GM18909 (cell line): ENCODE results near the gene INO80E.
"Not testable (repeated sequence)": the region's sequence is repeated elsewhere in the genome, so short reads cannot be mapped to it uniquely, and the experiment has no call there.

Source experiments
- ATAC-seq: cut with Tn5 transposase; IDR thresholded peaks from one replicate; pipeline ENCODE4 v1.9.1; 2021; ENCODE audit warnings: mild to moderate bottlenecking; ENCODE audit not compliant: unreplicated experiment, poor library complexity

Gene INO80E

DNA sequence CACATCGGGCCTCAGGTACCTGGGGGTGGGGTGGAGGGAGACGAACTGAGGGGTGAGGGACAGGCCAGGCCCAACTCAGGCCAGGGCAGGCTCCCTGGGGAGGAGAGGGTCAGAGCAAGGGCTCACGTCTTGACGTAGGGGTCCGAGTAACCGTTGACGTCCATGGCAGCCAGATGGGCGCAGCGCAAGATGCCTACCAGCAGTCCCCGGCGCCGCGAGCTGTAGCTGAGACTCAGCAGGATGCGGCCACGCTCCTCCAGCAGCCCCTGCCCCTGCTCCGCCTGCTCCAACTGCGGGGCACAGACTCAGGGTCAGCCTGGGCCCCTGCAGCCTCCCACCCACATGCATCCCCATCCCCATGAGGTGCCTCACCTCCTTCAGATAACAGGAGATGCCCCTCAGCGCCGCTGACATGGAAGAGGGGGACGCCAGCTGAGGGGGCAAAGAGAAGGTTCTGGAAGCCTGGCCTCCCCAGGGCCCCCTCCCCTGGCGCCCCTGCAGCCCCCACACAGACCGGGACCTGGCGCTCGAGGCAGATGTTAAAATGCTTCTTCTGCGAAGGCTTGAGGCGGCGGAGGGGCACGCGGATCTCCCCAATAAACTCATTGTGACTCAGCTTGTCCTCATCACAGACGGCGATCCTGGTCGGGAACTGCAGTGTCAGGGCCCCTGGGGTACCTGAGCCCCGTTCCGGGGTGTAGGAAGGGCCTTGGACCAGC, 10.8 kb downstream of the INO80E start:
- no peak for ATAC-seq

DNA sequence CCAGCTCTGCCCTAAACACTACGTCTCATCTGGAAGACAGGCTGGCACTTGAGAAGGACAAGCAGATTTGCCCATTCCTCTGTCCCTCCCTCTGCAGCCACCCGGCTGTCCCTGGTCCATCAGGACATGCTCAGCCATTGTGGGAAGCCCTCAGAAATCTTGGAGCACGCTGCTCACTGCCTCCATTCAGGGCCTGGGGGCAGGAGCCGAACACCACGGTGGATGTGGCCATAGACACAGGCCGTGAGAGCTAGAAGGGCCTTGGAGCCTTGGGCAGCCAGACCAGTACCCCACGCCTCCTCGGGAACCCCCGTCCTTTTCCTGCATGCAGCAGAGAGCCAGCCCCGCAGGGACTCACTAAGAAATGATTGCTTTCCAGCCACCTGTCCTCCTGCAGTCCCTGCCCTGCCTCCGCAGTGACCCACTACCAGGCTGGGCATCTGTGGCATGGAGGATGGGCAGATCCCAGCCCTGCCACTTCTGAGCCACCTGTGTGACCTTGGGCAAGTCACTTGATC, 11.4 kb downstream of the INO80E start:
- ATAC-seq: no peak

GRCh38 chr16:30009085-30009862, 13.2 kb downstream of the INO80E start:
- no peak for ATAC-seq

- ATAC-seq: no peak
These were observed 14.2 kb downstream of the INO80E start for GRCh38 chr16:30009990-30010843.

GRCh38 chr16:30010844-30011713, 15.0 kb downstream of the INO80E start, which contains the start of gene DOC2A:
Gene DOC2A (minus strand): TSS chr16:30011027. CDS start chr16:30010222, 805 bp downstream.
- no peak for ATAC-seq

DNA sequence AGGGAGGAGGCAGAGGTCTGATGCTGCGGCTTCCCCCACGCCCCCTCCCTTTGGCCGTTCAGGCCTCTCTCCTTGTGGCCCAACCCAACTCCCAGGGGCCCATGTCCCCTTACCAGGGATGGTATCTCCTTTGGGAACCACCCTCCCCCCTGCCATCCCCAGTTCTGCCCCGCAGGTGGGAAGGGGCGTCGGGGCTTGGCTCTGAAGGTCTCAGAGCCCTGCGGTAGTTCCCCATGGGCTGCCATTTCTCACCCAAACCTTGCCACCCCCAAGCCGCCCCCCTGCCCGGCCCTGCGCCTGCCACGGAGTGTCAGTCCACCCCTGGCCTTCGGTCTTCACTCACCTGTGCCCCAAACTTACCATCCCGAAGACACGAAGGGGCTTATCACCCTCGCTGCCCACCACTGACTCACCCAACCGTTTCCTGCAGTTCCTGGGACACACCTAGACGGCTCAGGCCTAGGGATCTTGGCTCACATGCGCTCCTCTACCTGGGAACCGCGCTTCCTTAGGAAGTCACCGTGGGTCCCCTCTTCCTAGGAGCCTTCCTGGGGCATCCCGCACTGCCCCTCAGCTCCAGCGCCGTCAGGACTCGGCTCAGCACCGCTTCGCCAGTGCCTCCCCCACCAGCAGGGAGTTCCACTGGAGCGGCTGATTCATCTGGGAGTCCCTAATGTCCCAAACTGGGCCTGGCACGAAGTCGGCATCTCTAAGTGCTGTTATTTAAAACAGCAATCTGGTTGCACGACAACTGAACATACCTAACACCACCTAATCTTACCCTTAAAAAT, 15.9 kb downstream of the INO80E start:
- no peak for ATAC-seq

DNA sequence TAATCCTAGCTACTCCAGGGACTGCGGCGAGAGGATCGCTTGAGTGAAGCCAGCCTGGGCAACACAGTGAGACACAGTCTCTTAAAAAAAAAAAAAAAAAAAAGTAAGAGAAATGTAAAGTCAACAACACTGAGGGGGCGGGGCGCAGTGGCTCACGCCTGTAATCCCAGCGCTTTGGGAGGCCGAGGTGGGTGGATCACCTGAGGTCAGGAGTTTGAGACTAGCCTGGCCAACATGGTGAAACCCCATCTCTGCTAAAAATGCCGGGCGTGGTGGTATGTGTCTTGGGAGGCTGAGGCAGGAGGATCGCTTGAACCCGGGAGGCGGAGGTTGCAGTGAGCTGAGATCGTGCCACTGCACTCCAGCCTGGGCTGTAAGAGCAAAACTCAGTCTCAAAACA, 16.6 kb downstream of the INO80E start:
- not testable (repeated sequence) for ATAC-seq

- ATAC-seq: not testable (repeated sequence)
These were observed 19.4 kb downstream of the INO80E start for GRCh38 chr16:30015450-30015849.

- no peak for ATAC-seq
These were observed 20.7 kb downstream of the INO80E start for GRCh38 chr16:30016555-30017276.

- ATAC-seq: no peak
These were observed 21.2 kb downstream of the INO80E start for GRCh38 chr16:30017277-30017656.

DNA sequence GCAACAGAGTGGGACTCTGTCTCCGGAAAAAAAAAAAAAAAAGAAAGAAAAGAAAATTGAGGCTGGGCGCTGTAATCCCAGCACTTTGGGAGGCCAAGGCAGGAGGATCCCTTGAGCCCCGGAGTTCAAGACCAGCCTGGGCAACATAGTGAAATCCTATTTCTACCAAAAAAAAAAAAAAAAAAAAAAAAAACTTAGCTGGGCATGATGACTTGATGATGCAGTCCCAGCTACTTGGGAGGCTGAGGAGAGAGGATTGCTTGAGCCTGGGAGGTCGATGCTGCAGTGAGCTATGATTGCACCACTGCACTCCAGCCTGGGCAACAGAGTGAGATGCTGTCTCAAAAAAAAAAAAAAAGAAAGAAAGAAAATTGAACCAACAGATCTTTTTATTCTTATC, 21.9 kb downstream of the INO80E start:
- not testable (repeated sequence) for ATAC-seq

GRCh38 chr16:30018731-30019158, 22.7 kb downstream of the INO80E start:
- no peak for ATAC-seq

- ATAC-seq: no peak
These were observed 26.8 kb downstream of the INO80E start, which contains the start of gene C16orf92 for GRCh38 chr16:30022887-30023286. Gene C16orf92 (plus strand): TSS chr16:30023198. CDS start chr16:30023341, 143 bp downstream.

DNA sequence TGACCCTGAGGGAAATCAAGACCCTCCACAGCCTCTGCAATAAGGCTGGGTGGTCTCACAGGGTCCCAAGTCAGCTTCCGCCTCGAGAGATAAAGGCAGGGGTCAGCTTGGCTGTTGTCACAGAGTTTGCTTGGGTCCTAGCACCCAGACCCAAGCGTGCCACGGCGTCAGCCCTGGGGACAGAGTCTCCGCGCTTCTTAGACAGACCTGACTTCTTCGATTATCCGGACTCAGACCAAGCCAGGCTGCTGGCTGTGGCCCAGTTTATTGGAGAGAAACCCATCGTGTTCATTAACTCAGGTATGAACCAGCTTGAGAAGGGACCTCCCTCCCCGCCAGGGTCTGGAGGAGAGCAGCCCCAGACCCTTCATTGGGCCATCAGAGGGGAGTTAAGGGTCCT, 27.5 kb downstream of the INO80E start:
- ATAC-seq: no peak

- no peak for ATAC-seq
These were observed 28.4 kb downstream of the INO80E start for GRCh38 chr16:30024451-30024850.

GRCh38 chr16:30025156-30025555, 29.1 kb downstream of the INO80E start:
- ATAC-seq: no peak

GRCh38 chr16:30025574-30025973, 29.5 kb downstream of the INO80E start:
- ATAC-seq: no peak

GRCh38 chr16:30026449-30026848, 30.4 kb downstream of the INO80E start:
- no peak for ATAC-seq
